Erythroblast (primary cell): Measurements from ENCODE around the gene OMP.

Source experiments
- GATA1 ChIP-seq: IDR thresholded peaks from 2 replicates; pipeline ENCODE4 v1.6.1; 2011; ENCODE audit warnings: low read depth, mild to moderate bottlenecking, control low read depth, low read length, moderate library complexity
- POLR2A ChIP-seq: IDR thresholded peaks from 2 replicates; pipeline ENCODE4 v1.6.1; 2011; ENCODE audit warnings: mild to moderate bottlenecking, low read length

GRCh38 chr11:77091146-77091940 lies 11.3 kb upstream of the OMP start:
- TF ChIP-seq POLR2A (no peak), GATA1 (no peak)
